ENCODE data around the gene AKAP13.

The AKAP13 gene

GRCh38 chr15:85578941-85579701 is 198.7 kb downstream of the AKAP13 start:
- no peak overlapping the region for H3K4me3 ChIP-seq (replicated peaks; ENCODE audit: low read depth, low read length)
- no peak for TF ChIP-seq CTCF (IDR thresholded peaks at IDR 0.05; ENCODE audit: low read depth, low read length, missing control alignments)
- no peak for DNase-seq (ENCODE audit: extremely low read depth, low read depth)

GRCh38 chr15:85579957-85580694 is 199.7 kb downstream of the AKAP13 start:
- no peak for DNase-seq (ENCODE audit: extremely low read depth, low read depth)
- no peak overlapping the region for H3K4me3 ChIP-seq (replicated peaks; ENCODE audit: low read depth, low read length)

GRCh38 chr15:85580879-85581278 is 200.5 kb downstream of the AKAP13 start:
- TF ChIP-seq CTCF (IDR thresholded peaks at IDR 0.05; ENCODE audit: low read depth, low read length, missing control alignments), result no peak
- no peak overlapping the region for H3K4me3 ChIP-seq (replicated peaks; ENCODE audit: low read depth, low read length)

More at GRCh38 chr15:85579957-85580694, 199.7 kb downstream of the AKAP13 start:
- TF ChIP-seq CTCF (IDR thresholded peaks at IDR 0.05; ENCODE audit: low read depth, low read length, missing control alignments), result no peak

GRCh38 chr15:85581495-85581894 is 201.1 kb downstream of the AKAP13 start:
- TF ChIP-seq CTCF (IDR thresholded peaks at IDR 0.05; ENCODE audit: low read depth, low read length, missing control alignments), result no peak

More at GRCh38 chr15:85580879-85581278, 200.5 kb downstream of the AKAP13 start:
- DNase-seq (ENCODE audit: extremely low read depth, low read depth), result no peak

GRCh38 chr15:85582131-85583079 is 202.0 kb downstream of the AKAP13 start:
- H3K4me3 ChIP-seq (replicated peaks; ENCODE audit: low read depth, low read length), result no peak overlapping the region
- no peak for TF ChIP-seq CTCF (IDR thresholded peaks at IDR 0.05; ENCODE audit: low read depth, low read length, missing control alignments)
- no peak for DNase-seq (ENCODE audit: extremely low read depth, low read depth)

More at GRCh38 chr15:85581495-85581894, 201.1 kb downstream of the AKAP13 start:
- DNase-seq (ENCODE audit: extremely low read depth, low read depth), result no peak
- H3K4me3 ChIP-seq (replicated peaks; ENCODE audit: low read depth, low read length), result no peak overlapping the region

- no peak for TF ChIP-seq CTCF (IDR thresholded peaks at IDR 0.05; ENCODE audit: low read depth, low read length, missing control alignments)
- no peak for DNase-seq (ENCODE audit: extremely low read depth, low read depth)
- no peak overlapping the region for H3K4me3 ChIP-seq (replicated peaks; ENCODE audit: low read depth, low read length)
Measured at GRCh38 chr15:85583442-85583841, 203.0 kb downstream of the AKAP13 start.
